CD4-positive, alpha-beta T cell treated with Interleukin-15 for 1 hour (primary cell): ENCODE measurements around the gene SNAPIN.
"Not testable (repeated sequence)": the region's sequence is repeated elsewhere in the genome, so short reads cannot be mapped to it uniquely, and the experiment has no call there.

Experiments
- DNase-seq: peaks from one replicate; pipeline ENCODE4 v3.0.0-alpha.2; 2020

The SNAPIN gene

GRCh38 chr1:153627715-153628626, 30.5 kb upstream of the SNAPIN start, which contains the start of gene S100A1:
S100A1 (plus strand) TSS chr1:153628434; CDS start chr1:153630522, 2,088 bp downstream.
- no peak for DNase-seq

GRCh38 chr1:153628638-153629342, 29.7 kb upstream of the SNAPIN start:
- no peak for DNase-seq

- no peak for DNase-seq
Measured at GRCh38 chr1:153629343-153629665, 29.2 kb upstream of the SNAPIN start.

GRCh38 chr1:153629971-153630370, 28.5 kb upstream of the SNAPIN start:
- DNase-seq, result no peak

GRCh38 chr1:153630384-153630783, 28.1 kb upstream of the SNAPIN start:
- DNase-seq, result no peak

- no peak for DNase-seq
Measured at GRCh38 chr1:153631047-153632022, 27.2 kb upstream of the SNAPIN start.

GRCh38 chr1:153633161-153633753, 25.2 kb upstream of the SNAPIN start:
- DNase-seq, result no peak

- peak; percentile 97 for DNase-seq
Measured at GRCh38 chr1:153633754-153634665, 24.5 kb upstream of the SNAPIN start, which contains the start of gene CHTOP. CHTOP (plus strand) TSS chr1:153634066; CDS start chr1:153636589, 2,523 bp downstream.

GRCh38 chr1:153635872-153636271, 22.6 kb upstream of the SNAPIN start:
- DNase-seq, result no peak

GRCh38 chr1:153636312-153636711, 22.2 kb upstream of the SNAPIN start:
- DNase-seq, result no peak

- no peak for DNase-seq
Measured at GRCh38 chr1:153638261-153638660, 20.2 kb upstream of the SNAPIN start.

GRCh38 chr1:153639280-153639679, 19.2 kb upstream of the SNAPIN start:
- DNase-seq, result no peak

- not testable (repeated sequence) for DNase-seq
Measured at GRCh38 chr1:153640213-153640612, 18.3 kb upstream of the SNAPIN start.

GRCh38 chr1:153640861-153641260, 17.6 kb upstream of the SNAPIN start:
- no peak for DNase-seq

GRCh38 chr1:153642161-153642560, 16.3 kb upstream of the SNAPIN start:
- no peak for DNase-seq

GRCh38 chr1:153643100-153643499, 15.4 kb upstream of the SNAPIN start:
- DNase-seq, result no peak

GRCh38 chr1:153643816-153644215, 14.7 kb upstream of the SNAPIN start:
- no peak for DNase-seq

GRCh38 chr1:153646672-153647345, 11.7 kb upstream of the SNAPIN start:
- DNase-seq, result no peak

- no peak for DNase-seq
Measured at GRCh38 chr1:153647346-153647714, 11.2 kb upstream of the SNAPIN start.

GRCh38 chr1:153648000-153648643, 10.4 kb upstream of the SNAPIN start:
- DNase-seq, result no peak
